ENCODE data around the gene EPN2.

DNA sequence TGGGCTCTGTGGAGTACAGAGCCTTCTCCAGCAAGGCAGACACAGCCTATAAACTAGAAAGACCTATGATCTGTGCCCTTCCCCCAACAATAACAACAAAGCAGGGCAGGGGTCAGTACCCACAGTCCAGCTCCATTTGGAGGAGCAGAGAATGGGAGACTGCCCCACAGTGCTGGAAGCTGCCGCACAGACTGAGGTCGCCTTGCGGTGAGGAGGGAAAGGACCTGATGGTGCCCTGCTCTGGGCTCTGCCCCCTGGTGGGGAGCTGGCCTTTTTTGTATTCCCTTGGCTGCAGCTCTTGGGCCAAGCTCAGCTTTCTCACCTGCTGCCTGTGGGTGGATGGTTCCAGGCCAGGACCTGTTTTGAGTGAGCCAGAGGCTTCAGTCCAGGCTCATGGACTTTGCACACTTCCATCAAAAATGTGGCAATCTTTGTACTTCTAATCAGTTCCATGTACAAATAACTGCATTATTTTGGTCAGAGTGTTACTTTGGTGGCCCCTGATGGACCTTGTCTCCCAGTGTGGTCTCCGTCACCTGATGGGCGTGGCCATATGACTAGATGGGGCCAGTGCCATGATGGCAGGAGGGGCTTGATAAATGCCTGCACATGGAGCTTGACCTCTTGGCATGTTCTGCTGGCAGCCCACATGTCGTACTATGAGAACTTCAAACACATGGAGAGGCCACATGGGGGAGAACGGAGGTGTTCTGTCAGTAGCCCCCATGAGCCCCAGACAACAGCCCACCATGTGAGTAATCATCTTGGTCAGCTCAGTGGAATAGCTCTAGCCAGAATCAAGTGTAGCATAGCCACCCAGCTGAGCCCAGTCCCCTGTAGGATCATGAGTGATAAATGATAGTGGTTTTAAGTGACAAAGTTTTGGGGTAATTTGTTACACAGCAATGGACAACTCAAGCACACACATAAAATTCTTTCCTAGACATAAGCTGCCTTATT is 101.1 kb downstream of the EPN2 start:
- TF ChIP-seq, protein P1, sequence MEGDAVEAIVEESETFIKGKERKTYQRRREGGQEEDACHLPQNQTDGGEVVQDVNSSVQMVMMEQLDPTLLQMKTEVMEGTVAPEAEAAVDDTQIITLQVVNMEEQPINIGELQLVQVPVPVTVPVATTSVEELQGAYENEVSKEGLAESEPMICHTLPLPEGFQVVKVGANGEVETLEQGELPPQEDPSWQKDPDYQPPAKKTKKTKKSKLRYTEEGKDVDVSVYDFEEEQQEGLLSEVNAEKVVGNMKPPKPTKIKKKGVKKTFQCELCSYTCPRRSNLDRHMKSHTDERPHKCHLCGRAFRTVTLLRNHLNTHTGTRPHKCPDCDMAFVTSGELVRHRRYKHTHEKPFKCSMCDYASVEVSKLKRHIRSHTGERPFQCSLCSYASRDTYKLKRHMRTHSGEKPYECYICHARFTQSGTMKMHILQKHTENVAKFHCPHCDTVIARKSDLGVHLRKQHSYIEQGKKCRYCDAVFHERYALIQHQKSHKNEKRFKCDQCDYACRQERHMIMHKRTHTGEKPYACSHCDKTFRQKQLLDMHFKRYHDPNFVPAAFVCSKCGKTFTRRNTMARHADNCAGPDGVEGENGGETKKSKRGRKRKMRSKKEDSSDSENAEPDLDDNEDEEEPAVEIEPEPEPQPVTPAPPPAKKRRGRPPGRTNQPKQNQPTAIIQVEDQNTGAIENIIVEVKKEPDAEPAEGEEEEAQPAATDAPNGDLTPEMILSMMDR (IDR thresholded peaks at IDR 0.05; ENCODE audit: insufficient read depth, low read length, poor library complexity, severe bottlenecking) = peak; percentile 60
- no peak for TF ChIP-seq EZH2phosphoT487 (conservative IDR thresholded peaks at IDR 0.05; ENCODE audit: low read length)

Data from SU-DHL-6 (cell line).